ENCODE results near the gene LTO1.

DNA sequence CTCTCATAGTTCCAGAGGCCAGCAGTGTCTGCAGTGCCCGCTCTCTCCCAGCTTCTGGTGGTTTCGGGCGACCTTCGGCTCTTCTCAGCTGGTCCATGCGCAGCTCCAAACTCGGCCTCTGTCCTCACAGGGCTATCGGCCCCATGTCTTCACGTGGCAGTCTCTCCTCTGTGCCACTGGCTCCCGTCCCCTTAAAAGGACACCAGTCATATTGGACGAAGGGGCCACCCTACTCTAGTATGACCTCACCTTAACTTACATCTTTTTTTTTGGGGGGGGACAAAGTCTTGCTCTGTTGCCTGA is 13.8 kb downstream of the LTO1 start:
- TF ChIP-seq POLR2A (IDR thresholded peaks at IDR 0.05; ENCODE audit: low read length) (no peak), GATA1 (IDR thresholded peaks at IDR 0.05; ENCODE audit: low read depth, low read length) (no peak)

All from erythroblast (primary cell).